Pons (tissue), 1 donor: ENCODE results near the gene PIK3C2G.

Experiments
- DNase-seq: peaks from one replicate; pipeline ENCODE4 v3.0.0-alpha.2; 2016; ENCODE audit warnings: low spot score

The PIK3C2G gene

DNA sequence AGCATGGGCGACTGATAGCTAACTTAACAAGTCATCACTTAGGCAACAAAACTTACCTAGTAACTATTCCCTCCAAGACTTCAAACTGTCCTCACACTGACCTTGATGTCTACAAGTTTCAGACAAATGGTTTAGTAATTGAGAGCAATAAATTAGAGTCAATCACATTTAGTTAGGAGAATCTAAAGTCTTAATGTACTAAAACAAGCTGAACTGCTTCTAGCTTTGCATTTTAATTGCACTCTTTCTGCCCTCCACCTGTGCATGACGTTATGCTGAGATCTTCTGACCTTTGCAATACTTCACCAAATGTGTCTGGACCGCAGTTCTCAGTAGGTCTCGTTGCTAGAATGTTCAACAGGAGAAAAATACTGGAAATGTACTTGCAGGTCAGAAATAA is 158.0 kb downstream of the PIK3C2G start:
- no peak for DNase-seq

DNA sequence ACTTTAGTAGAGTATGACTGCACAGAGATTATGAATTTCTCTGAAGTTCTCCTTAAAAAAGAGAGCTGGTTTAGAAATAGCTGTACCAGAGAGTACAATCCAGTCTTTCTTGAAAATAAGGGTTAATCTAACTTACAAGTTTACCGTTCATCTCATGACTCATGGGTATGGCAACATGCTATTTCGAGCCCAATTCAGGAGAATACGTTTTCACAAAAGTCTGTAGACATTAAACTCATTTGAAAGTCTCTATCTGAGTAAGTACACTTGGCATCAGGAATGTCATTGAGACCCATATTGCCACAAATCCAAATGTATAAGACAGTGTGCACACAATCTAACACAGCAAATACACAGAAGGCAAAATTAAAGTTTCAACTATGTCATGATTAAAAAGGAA is 160.5 kb downstream of the PIK3C2G start:
- DNase-seq, result no peak

DNA sequence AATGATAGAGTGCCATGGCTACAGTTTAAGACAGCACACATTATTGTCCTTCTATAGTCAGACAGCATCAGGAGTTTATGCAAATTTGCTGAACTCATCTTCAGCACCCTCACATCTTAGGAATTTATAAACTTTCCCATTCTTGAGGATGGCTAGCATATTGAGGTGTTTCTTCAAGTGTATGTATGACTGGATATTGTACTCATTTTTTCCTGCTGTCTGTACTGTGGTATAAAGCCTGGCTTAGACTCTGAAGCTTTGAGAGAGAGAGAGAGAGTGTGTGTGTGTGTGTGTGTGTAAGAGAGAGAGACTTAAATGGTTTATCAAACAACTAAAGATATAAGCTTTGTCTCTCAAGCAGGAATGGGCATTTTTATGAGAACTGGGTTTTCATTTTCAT is 161.6 kb downstream of the PIK3C2G start:
- DNase-seq, result no peak

DNA sequence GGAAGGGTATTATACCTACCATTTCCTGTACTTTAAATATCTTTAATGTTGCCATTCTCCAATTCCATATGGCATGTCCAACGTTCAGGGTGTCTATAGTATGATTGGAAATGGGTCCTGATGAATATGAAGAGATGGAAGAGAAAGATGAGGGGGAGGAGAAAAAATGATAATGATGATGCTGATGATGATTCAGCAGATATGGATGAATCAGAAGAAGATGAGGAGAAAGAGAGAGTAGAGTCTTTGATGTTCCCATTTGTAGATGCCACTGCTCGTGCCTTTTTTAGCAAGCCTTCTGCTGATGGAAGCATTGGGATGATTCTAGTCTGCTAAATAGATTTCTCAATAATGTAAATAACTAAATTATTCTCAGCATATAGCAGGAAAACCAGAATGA is 163.5 kb downstream of the PIK3C2G start:
- no peak for DNase-seq

DNA sequence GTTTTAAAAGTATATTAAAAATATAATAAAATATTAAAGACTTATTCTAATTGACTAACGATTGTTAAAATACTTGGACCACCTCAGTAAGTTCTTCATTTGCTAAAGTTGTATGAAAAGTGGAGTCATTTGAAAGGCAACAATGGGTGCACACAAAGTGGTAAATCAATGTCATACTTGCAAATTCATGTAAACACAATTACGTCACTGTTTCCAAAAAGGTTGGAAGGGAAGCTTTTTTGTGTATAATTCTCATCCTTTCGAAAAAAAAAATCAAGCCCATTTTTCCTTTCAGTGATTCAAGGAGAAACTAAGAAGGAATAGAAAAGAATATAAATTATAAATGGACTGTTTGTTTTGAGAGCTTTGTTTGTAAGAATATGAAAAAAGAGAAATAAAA is 166.2 kb downstream of the PIK3C2G start:
- DNase-seq, result no peak

DNA sequence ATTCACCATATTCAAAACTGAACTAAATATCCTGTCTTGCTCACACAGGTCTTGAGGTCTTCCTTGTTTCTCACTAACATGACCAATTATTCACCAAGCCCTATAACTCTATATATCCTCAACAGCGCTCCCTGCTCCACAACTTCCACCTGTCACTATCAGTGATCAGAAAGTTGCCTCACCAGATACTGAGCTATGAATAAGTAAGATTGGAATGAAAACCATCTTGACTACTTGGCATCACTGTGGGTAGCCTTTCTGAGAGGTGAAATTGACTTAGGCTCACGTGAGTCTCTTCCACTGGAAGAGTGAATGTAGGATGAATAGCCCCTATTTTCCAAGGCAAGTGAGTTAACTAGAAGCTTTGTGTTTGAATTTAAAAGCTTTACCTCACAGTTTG is 167.1 kb downstream of the PIK3C2G start:
- DNase-seq, result no peak

DNA sequence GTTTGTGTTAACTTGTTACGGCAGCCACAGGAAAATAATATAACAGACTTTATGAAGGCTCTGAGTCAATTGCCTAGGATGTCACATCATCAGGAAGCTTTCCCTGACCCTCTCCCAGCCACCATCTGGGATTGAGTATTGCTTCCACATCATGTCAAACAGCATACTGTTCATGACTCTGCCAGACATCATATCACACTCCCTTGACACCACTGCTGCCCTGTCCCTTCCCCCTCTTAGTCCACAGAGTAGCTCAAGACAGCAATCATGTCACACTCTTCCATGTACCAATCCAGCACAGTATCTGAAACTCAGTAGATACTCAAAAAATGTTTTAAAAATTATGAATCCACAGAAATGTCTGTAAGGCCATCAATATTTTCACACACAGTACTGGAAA is 168.0 kb downstream of the PIK3C2G start:
- no peak for DNase-seq

DNA sequence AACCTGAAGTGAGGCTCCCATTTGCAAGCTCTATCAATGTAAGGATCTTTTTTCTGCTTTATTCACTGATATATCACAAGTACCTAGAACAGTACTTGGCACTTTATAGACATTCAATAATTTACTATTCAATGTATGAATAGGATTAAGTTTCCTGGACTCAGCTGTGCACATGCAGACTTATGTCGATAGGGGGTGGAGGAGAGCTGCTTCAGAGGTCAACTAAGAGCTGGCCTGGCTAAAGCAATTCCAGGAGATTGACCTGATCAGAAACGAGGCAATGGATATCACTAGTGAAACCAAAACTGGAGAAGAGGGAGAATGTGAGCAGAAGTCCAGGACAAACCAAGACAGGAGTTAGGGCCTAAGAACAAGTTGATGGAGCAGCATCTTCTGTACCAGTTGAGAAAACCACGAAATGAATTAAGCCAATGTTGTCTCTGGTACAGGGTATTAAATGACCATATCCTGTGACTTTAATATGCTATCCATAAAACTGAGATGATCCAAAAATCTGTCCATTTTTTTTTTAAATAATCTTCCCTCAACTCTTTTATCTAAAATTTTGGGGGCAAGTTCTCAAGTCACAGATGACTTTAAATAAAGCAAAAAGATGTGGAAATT is 169.2 kb downstream of the PIK3C2G start:
- DNase-seq, result peak; percentile 42

DNA sequence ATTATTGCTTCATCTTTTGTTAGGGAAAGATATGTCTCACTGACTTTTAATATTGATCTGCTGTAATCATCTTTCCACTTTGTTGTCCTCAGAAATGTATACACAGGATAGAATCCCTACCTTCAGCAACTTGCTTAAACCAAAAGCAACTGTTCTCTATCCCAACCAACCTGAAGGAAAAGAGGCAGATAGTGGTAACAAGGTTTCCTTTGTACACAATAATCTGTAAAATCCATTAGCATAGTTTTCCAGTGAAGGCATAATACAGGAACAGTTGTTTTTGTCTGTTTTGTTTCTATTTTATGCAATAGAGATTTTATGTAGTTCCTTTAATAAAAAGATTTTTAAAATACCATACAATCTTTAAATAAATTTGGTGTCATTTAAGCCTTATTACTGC is 170.5 kb downstream of the PIK3C2G start:
- DNase-seq, result no peak

DNA sequence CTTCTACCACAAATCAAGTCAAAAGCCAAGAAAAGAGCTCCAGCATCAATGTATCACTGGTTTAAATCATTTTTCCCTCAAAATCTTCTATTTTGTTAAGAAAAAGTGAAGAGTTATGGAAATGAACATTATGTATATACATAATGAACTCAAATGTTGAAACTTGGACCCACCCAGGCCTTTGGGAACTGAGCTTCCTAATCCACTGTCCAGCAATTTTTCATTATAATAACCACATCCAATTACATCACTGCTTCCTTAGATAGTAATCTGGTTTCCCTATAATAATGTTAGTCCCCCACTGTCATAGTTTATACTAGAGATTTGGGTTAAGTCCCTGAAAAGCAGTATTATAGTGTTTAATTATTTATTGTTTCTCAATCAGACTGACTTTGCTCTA is 170.9 kb downstream of the PIK3C2G start:
- no peak for DNase-seq

DNA sequence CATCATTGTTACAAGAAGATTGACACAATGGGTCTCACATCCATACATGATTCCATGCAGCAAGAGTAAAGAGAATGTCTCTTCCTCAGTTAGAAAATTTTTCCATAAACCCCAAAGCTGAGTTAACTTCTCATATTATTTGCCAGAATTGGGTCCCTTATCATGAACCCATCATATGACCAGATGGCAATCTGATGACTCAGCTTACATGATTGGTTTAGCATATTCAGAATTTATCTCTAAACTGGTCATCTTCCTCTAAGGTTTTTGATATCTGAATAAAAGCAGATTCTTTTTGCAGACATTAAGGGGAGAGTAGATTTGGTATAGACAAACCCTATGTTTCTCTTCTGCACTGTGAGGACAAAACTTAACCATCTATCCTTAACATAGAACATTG is 174.9 kb downstream of the PIK3C2G start:
- DNase-seq, result no peak

DNA sequence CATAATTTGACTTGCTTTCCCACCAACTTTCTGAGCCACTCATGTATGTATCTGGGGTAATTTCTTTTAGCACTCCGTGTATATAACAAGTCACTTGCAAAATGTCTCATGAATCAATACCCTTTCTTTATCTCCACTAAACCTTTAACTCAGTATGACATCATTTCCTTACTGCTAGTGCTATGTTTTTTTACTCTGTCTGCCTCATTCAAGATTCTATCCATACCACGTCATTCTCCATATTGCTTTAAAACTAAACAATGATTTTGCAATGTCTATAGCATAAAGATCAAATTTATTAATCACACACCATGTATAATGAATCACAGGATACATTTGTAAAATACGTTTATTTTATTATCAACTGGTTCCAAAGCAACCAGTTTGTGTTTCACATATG is 178.2 kb downstream of the PIK3C2G start:
- no peak for DNase-seq

DNA sequence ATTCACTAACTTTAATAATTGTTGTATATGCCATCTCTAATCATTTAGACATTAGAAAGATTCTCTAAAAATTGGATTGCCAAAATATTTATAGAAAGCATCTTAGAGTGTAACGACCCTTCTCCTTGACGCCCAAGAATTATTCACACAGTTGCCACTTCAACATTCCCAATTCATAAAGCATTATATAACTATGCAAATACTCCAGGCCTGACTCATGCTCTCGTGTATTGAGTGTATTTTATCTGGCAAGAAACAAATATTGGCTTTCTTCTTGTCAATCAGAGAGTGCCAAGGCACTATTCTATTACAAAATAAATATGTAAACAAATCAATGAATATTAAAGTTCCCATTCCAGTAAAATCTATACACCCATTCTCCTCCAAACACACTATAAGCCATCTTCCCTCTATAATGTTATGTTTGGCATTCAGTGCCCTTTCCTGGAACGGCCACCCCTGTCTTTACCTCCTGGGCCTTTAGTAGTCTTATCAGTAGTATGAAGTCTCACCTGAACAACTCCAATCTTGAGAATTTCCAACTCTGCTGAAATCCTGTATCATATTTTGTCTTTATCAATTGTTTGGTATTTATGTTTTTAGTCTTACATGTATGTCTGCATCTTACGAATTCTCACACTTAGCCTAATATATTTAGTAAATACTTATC is 182.6 kb downstream of the PIK3C2G start:
- DNase-seq, result no peak

DNA sequence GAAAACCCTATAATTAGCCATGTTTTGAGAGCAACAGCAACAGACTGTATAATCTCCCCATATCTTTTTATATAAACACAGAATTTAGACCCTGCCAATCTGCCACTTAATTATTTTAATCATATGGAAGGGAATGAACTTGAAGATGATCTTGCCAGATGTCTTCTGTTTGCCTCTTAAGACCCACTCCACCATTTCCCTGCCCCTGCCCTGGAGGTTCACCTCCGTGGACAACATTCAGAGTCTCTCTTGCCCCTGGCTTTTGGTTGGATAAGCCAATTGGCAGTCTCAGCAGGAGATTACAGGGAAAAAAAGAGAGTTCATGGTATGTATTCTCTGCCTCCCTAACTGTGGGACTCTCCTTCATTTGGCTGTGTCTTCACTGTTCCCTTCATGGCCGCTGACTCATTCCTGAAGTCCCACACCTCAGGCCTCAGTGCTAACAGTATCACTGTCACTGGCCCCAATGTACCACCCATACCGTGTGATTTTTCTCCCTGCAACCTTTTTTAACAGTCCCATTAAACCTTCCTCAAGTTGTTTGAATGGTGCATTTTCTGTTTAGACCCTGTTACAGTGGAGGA is 184.8 kb downstream of the PIK3C2G start:
- DNase-seq, result no peak

DNA sequence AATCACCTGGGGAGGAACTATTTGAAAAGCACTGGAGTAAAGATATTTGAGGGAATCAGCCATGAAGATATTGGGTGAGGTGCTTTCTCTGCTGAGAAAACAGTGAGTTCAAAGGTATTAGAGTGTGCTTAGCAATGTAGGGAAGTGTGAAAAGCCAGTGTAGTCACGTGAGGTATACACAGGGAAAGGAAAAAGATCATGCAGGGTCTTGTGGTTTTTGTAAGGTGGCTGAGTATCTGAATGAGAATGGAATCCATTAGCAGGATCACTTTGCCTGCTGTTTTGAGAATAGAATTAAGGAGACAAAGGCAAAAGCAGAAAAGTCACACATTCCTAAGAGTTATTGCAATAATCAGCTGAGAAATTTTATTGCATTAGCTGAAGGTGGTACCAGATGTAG is 193.0 kb downstream of the PIK3C2G start:
- no peak for DNase-seq

DNA sequence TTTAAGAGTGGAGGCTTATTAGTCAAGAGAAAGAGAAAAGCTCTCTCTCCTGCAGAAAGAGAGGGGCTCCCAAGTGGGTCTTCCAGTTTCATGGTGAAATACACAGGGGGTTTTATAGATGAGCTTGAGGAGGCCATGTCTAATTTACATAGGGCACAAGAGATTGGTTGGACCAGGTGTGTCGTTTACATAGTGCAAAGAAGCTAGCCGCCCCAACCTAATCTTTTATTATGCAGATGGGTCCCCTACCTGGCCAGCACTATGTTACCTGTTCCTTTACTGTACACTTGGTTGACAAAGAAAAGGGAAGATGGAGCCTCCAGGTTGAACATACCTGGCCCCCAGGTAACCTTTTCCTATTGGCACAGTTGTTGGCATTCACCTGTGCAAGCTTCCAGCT is 195.0 kb downstream of the PIK3C2G start:
- DNase-seq, result no peak

DNA sequence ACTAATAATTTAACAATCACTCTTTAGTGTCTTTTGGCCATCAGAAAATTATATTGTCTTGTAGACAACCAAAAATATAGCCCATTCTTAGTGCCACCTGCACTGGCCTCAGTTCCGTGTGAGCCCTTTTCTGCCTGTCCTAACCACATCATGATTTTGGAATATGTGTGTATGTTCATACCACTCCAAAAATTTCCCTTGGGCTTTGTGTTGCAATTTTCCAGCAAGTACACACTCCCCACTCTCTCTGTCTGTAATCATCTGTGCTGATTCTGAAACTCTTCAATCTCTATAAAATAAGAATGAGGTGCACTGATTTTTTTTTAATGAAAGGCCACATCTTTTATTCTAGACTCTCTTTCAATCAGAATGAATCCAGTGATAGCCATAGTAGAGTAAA is 196.0 kb downstream of the PIK3C2G start:
- DNase-seq, result no peak

DNA sequence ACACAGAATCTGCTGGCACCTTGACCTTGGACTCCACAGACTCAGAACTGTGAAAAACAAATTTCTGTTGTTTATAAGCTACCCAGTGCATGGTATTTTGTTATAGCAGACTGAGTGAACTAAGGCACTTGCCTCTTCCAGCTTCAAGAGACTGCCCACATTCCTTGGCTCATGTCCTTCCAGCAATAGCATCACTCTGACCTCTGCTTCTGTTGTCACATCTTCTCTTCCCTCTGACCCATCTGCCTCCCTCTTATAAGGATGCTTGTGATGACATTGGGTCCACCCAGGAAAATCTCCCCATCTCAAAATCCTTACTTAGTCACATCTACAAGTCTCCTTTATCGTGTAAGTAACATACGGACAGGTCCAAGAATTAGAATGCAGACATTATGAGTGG is 200.4 kb downstream of the PIK3C2G start:
- DNase-seq, result no peak

DNA sequence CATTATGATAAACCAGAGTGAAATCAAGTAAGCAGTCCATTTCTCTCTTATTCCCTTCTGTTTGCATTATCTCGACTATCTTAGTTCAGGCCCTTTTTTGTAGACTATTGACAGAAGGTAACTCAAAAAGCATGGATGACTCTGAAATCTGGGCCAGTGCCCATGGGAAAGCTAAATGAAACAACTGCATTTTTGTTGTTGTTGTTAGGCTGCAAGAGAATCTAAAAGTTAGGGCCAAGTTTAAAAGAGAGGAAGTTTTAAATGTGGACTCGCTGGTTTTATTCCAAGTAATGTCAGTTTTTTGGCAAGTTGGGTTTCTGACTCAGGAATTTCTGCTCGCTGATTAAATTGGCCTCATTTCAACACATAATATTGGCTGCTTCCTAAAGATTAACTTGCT is 201.1 kb downstream of the PIK3C2G start:
- DNase-seq, result peak; percentile 56

DNA sequence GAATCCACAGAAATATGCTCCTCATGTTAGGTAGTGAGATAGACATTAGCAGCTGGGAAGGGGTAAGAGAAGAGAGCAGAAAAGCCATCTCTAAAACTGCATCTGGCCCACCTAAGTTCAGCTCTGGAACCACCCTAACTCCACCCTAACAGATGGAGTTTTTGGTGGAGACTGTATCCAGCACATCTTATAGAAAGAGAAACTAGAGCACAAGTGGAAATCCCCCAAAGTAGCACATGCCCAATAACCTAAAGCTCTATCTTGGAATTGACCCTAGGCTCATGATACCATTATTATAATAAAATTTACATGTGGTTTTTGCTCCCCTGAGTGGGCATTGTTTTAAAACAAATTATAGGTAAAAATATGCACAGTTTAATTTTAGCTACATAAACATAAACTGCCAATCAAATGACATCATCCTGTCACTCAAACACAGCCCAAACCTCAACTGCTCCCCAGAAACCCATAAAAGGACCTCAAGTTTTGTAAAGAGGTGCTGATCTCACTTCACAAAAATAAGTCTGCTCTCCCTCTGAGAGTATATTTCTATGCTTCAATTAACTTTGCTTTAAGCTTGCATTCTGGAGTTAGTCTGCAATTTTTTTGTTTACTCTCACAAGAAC is 206.4 kb downstream of the PIK3C2G start:
- DNase-seq, result no peak

DNA sequence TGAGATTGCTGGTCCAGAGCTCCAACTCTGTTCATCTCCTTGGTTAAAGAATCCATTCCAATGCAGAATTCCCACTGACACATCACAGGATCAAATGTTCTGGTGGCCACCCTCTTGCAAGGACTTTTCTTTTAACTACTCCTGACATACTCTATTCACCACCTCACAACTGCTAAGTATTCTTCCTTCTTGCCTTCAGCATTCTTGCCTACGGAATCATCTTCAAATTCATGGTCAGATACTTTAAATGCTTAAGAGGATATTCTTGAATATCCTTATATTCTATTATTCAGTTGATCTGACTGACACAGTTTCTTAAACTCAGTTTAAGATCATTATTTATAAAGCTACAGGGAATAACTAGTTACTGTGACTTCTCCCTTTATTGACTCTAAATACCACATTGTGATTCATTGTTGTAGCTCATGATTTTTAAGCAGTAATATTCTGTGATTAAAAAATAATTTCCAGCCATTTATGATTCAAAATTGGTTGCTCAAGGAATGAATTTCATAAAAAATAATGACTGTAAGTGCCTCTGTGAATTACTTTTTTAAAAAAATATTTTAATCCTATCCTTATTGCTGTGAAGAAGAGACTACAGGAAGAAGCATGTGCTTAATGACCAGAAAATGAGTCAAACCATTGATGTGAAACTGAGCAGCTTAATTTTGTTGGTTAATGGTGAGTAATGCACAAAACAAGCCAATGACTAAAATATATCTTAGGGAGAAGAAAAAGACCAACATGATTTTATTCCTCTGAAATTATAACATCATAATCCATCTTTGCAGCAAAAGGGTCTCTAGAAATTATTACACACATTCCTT is 207.1 kb downstream of the PIK3C2G start:
- DNase-seq, result no peak

DNA sequence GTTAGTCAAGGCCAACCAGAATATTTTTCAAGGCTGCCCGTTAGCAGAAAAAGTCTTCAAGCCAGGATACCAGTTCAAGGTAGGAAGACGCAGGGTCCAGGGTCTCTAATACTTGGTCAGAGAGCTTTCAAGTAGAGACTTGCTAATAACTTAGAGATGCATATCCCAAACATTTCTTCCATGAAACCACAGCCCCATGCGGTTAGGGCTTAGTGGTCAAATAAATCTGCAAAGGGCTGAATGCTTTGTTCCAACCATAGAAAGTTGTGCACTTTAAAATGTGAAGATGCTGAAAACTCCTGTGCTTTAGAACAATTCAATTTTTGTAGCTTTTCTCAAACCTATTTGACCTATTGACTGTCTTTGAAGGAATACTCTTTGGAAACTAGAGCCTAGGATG is 208.9 kb downstream of the PIK3C2G start:
- no peak for DNase-seq

DNA sequence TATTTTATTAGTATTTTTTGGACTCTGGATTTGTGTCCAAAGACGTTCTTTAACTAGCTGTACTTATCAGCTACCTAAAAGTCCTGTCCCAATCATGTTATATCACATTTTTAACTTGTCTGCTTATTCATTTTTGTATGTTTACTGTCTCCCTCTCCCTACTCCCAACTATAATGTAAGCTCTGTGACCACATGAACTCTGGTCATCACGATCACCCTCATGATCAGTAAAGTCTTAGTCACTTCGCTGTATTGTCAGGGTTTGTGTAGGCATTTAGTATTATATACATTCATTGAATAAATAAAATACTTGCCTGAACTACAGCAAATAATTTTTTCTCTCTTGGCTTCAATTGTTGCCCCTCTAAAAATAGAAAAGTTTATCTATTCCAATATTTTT is 211.0 kb downstream of the PIK3C2G start:
- DNase-seq, result no peak
